Central memory CD8-positive, alpha-beta T cell (primary cell): Measurements from ENCODE around the gene C3AR1.
"Not testable (repeated sequence)": the region's sequence is repeated elsewhere in the genome, so short reads cannot be mapped to it uniquely, and the experiment has no call there.

ENCODE experiments used
- ATAC-seq: fragments of 150-1000 bp; cut with Tn5 transposase; replicated peaks from 2 replicates; pipeline ENCODE4 v1.10.0; 2022; ENCODE audit warnings: mild to moderate bottlenecking, moderate FRiP score, moderate number of reproducible peaks; ENCODE audit not compliant: poor library complexity, severe bottlenecking; ENCODE audit errors: extremely low read depth
- DNase-seq, 2 donors: peaks; one replicate each; pipeline ENCODE4 v3.0.0; 2021; ENCODE audit warnings: low spot score in 2 of 2
- H3K27ac Mint-ChIP-seq: one replicate; pipeline ENCODE4 v1.8.0; 2022; ENCODE audit warnings: low read depth, mild to moderate bottlenecking, moderate library complexity, mixed read lengths
- H3K27me3 Mint-ChIP-seq: one replicate; pipeline ENCODE4 v1.8.0; 2022; ENCODE audit warnings: mixed read lengths
- H3K36me3 Mint-ChIP-seq: one replicate; pipeline ENCODE4 v1.8.0; 2022; ENCODE audit warnings: mild to moderate bottlenecking, moderate library complexity, mixed read lengths; ENCODE audit not compliant: insufficient read depth
- H3K4me1 Mint-ChIP-seq: one replicate; pipeline ENCODE4 v1.8.0; 2022; ENCODE audit warnings: mixed read lengths
- H3K4me3 Mint-ChIP-seq: one replicate; pipeline ENCODE4 v1.8.0; 2022; ENCODE audit warnings: mild to moderate bottlenecking, moderate library complexity, mixed read lengths
- H3K9me3 Mint-ChIP-seq: one replicate; pipeline ENCODE4 v1.8.0; 2022; ENCODE audit warnings: mixed read lengths

Gene C3AR1

DNA sequence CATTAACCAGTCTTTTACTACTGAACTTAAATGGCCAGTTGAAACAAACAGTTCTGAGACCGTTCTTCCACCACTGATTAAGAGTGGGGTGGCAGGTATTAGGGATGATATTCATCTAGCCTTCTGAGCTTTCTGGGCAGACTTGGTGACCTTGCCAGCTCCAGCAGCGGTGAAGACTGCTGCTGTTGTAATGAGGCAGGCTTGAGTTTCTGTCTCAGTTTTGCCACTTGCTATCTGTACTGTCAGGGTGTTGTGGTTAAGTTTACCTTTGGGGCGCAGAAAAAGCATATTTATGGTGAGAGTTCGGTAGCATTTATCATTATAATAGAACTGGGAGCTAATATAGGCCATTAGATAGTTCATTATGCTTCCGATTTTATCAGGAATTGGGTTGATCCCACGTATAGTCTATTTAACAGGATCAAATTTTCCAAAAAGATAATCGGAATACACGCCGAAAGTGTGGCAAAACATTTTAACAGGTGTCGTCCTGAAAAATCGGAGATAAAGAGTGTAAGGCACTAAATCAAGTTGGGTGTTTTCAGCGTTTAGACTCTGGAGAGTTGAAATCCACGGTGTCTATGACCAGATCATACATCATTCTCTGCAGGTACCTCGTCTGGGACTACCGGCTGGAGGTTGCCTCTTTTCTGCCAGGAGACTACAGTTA lies 15.2 kb upstream of the C3AR1 start:
- peak; percentile 7 for ATAC-seq
- no peaks in the 10 kb centered on the region for H3K9me3 Mint-ChIP-seq
- peak overlapping the region; percentile 99 for H3K27ac Mint-ChIP-seq
- no peaks in the 10 kb centered on the region for H3K27me3 Mint-ChIP-seq
- H3K4me1 Mint-ChIP-seq: peaks cover 45% of the 10 kb centered on the region
- DNase-seq: no peak
- H3K4me3 Mint-ChIP-seq: peak overlapping the region; percentile 93
- peaks cover 19% of the 10 kb centered on the region for H3K36me3 Mint-ChIP-seq

DNA sequence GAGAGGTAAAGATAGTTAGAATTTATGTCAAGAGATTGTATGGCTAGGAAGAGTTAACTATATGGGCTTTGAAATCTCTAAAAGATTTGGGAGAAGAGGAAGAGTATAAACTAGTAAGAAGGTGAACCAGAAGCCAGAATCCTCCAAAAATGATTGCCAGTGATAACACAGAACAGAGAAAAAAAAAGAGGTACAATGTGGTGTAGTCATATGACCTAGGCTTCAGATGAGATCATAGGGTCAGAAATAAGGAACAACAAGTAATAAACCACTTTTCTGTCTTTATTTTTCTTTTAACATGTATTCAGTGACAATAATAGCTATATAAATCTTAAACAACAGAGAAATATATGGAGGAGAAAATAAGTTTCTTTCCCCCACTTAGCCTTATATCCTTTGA lies 14.0 kb upstream of the C3AR1 start:
- Mint-ChIP-seq H3K4me1 (peaks cover 41% of the 10 kb centered on the region), H3K27ac (peak overlapping the region; percentile 79), H3K4me3 (peak overlapping the region; percentile 3), H3K27me3 (no peaks in the 10 kb centered on the region), H3K9me3 (no peaks in the 10 kb centered on the region), H3K36me3 (peaks cover 18% of the 10 kb centered on the region)
- DNase-seq (no peak), ATAC-seq (no peak)

GRCh38 chr12:8078916-8079315 lies 12.8 kb upstream of the C3AR1 start:
- DNase-seq (no peak), ATAC-seq (no peak)
- Mint-ChIP-seq H3K27ac (peak overlapping the region; percentile 79), H3K9me3 (no peaks in the 10 kb centered on the region), H3K4me1 (peaks cover 31% of the 10 kb centered on the region), H3K27me3 (no peaks in the 10 kb centered on the region), H3K36me3 (peaks cover 13% of the 10 kb centered on the region), H3K4me3 (no peak overlapping the region)

DNA sequence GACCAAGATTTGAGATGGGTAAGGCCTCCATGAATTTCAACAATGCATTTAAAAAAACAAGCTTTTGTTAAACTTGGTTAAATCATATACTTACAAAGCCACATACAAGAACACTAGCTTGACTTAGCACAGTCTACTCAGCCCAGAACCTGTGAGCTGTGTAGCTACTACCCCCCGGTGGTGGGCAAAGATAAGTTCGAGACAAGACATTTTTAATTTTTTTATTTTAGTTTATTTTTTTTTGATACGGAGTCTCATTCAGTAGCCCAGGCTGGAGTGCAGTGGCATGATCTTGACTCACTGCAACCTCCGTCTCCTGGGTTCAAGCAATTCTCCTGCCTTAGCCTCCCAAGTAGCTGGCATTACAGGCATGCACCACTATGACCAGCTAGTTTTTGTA lies 12.2 kb upstream of the C3AR1 start:
- H3K27ac Mint-ChIP-seq: peak overlapping the region; percentile 79
- no peak for ATAC-seq
- H3K9me3 Mint-ChIP-seq: no peaks in the 10 kb centered on the region
- DNase-seq: peak in 1 of 2 donors; percentile 42
- H3K4me1 Mint-ChIP-seq: peaks cover 27% of the 10 kb centered on the region
- no peaks in the 10 kb centered on the region for H3K27me3 Mint-ChIP-seq
- H3K36me3 Mint-ChIP-seq: peaks cover 12% of the 10 kb centered on the region
- H3K4me3 Mint-ChIP-seq: no peak overlapping the region

DNA sequence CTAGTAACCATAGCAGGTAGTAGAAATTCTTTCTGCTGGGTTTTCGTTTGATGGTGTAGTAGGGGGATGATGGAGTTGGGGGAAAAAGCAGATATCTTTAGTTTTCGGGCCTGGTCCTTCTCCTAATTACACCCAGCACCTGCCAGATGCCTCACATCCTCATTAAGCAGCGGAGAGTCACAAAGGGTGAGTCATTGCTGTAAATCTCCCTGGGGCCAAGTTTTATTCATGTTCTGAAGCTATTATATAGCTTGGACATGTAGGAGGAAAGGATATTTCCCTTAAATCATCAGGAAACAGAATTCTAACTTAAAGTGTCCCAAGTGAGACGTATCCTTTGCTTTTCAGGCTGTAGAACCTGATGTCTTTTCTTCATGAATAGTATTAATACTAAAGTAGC lies 11.0 kb upstream of the C3AR1 start:
- Mint-ChIP-seq H3K27me3 (no peaks in the 10 kb centered on the region), H3K4me3 (no peak overlapping the region), H3K4me1 (peaks cover 18% of the 10 kb centered on the region), H3K9me3 (no peaks in the 10 kb centered on the region), H3K36me3 (peaks cover 6% of the 10 kb centered on the region), H3K27ac (no peak overlapping the region)
- ATAC-seq (no peak), DNase-seq (no peak)

- H3K27ac Mint-ChIP-seq: no peak overlapping the region
- peaks cover 16% of the 10 kb centered on the region for H3K4me1 Mint-ChIP-seq
- H3K27me3 Mint-ChIP-seq: no peaks in the 10 kb centered on the region
- H3K4me3 Mint-ChIP-seq: no peak overlapping the region
- no peak for DNase-seq
- ATAC-seq: no peak
- H3K36me3 Mint-ChIP-seq: peaks cover 1% of the 10 kb centered on the region
- no peaks in the 10 kb centered on the region for H3K9me3 Mint-ChIP-seq
These were observed 10.2 kb upstream of the C3AR1 start for GRCh38 chr12:8076366-8076765.

- DNase-seq (no peak), ATAC-seq (no peak)
- no peaks in the 10 kb centered on the region for H3K9me3 Mint-ChIP-seq
- no peak overlapping the region for H3K4me3 Mint-ChIP-seq
- H3K27ac Mint-ChIP-seq: no peak overlapping the region
- peaks cover 13% of the 10 kb centered on the region for H3K4me1 Mint-ChIP-seq
- no peaks in the 10 kb centered on the region for H3K36me3 Mint-ChIP-seq
- no peaks in the 10 kb centered on the region for H3K27me3 Mint-ChIP-seq
These were observed 9.8 kb upstream of the C3AR1 start for GRCh38 chr12:8075935-8076334.

DNA sequence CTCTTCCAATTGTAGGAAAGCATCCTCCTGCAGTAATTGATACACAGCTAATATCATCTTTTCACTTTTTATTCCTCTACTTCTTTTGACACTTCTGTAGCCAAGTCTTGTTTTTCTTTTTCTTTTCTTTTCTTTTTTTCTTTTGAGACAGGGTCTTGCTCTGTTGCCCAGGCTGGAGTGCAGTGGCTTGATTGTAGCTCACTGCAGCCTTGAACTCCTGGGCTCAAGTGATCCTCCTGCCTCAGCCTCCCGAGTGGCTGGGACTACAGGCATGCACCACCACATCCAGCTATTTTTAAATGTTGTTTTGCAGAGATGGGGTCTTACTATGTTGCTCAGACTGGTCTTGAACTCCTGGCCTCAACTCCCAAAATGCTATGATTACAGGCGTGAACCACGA lies 5.7 kb upstream of the C3AR1 start:
- not testable (repeated sequence) for DNase-seq, H3K9me3 Mint-ChIP-seq, H3K4me1 Mint-ChIP-seq, ATAC-seq, H3K27ac Mint-ChIP-seq, H3K27me3 Mint-ChIP-seq, H3K36me3 Mint-ChIP-seq, H3K4me3 Mint-ChIP-seq

- no peak overlapping the region for H3K27ac Mint-ChIP-seq
These were observed 3.4 kb upstream of the C3AR1 start for GRCh38 chr12:8069582-8069981.

GRCh38 chr12:8064131-8064530 lies 2.0 kb downstream of the C3AR1 start:
- Mint-ChIP-seq H3K36me3 (peaks cover 4% of the 10 kb centered on the region), H3K9me3 (no peaks in the 10 kb centered on the region), H3K4me3 (no peak overlapping the region), H3K27me3 (no peaks in the 10 kb centered on the region), H3K4me1 (peaks cover 34% of the 10 kb centered on the region), H3K27ac (no peak overlapping the region)
- no peak for ATAC-seq
- no peak for DNase-seq

More at GRCh38 chr12:8069582-8069981, 3.4 kb upstream of the C3AR1 start:
- no peak for ATAC-seq
- H3K36me3 Mint-ChIP-seq: no peaks in the 10 kb centered on the region
- H3K4me1 Mint-ChIP-seq: peaks cover 24% of the 10 kb centered on the region
- DNase-seq: no peak
- peaks cover 9% of the 10 kb centered on the region for H3K27me3 Mint-ChIP-seq
- no peaks in the 10 kb centered on the region for H3K9me3 Mint-ChIP-seq
- H3K4me3 Mint-ChIP-seq: no peak overlapping the region

GRCh38 chr12:8058506-8058905 lies 7.7 kb downstream of the C3AR1 start:
- H3K27ac Mint-ChIP-seq: peak overlapping the region; percentile 16
- H3K36me3 Mint-ChIP-seq: peaks cover 10% of the 10 kb centered on the region
- ATAC-seq (no peak), DNase-seq (no peak)
- H3K4me1 Mint-ChIP-seq: peaks cover 6% of the 10 kb centered on the region
- H3K27me3 Mint-ChIP-seq: no peaks in the 10 kb centered on the region
- no peak overlapping the region for H3K4me3 Mint-ChIP-seq
- H3K9me3 Mint-ChIP-seq: no peaks in the 10 kb centered on the region

GRCh38 chr12:8057839-8058238 lies 8.3 kb downstream of the C3AR1 start:
- no peak overlapping the region for H3K27ac Mint-ChIP-seq
- H3K9me3 Mint-ChIP-seq: no peaks in the 10 kb centered on the region
- DNase-seq (no peak), ATAC-seq (no peak)
- no peak overlapping the region for H3K4me3 Mint-ChIP-seq
- peaks cover 17% of the 10 kb centered on the region for H3K36me3 Mint-ChIP-seq
- H3K4me1 Mint-ChIP-seq: no peaks in the 10 kb centered on the region
- no peaks in the 10 kb centered on the region for H3K27me3 Mint-ChIP-seq

- H3K4me3 Mint-ChIP-seq: no peak overlapping the region
- no peaks in the 10 kb centered on the region for H3K4me1 Mint-ChIP-seq
- no peaks in the 10 kb centered on the region for H3K9me3 Mint-ChIP-seq
- H3K36me3 Mint-ChIP-seq: peaks cover 22% of the 10 kb centered on the region
- no peak overlapping the region for H3K27ac Mint-ChIP-seq
- H3K27me3 Mint-ChIP-seq: no peaks in the 10 kb centered on the region
- ATAC-seq (no peak), DNase-seq (no peak)
These were observed 8.9 kb downstream of the C3AR1 start for GRCh38 chr12:8057306-8057705.
